Right lobe of liver (tissue), 6 donors: ENCODE data around the gene SH3D21. TPM values are rescaled to one million over a fixed set of nuclear protein-coding genes. Genes with fewer than 3 reads are reported as not detected.

Experiments used
- ATAC-seq, 4 donors: fragments of 200-7000 bp; cut with Tn5 transposase; one replicate each; pipeline ENCODE4 v1.9.1; 2020; ENCODE audit warnings: mild to moderate bottlenecking in 4 of 4, moderate library complexity in 4 of 4
- DNase-seq, 3 donors: peaks; one replicate each; pipeline ENCODE4 v3.0.0-alpha.2; 2020
- H3K27ac ChIP-seq, 3 donors: fragments of 200-600 bp; one replicate each; pipeline ENCODE4 v1.8.0; 2022
- H3K27me3 ChIP-seq, 2 donors: fragments of 200-600 bp; one replicate each; pipeline ENCODE4 v1.8.0; 2022
- H3K36me3 ChIP-seq, 4 donors: fragments of 200-600 bp; sonication (generic) in 1 of 4; one replicate each; pipeline versions ENCODE4 v1.5.1 to v1.8.0; 2017 to 2022; ENCODE audit warnings: control low read depth in 1 of 4
- H3K4me1 ChIP-seq, 4 donors: fragments of 200-600 bp; sonication (generic) in 1 of 4; one replicate each; pipeline versions ENCODE4 v1.5.1 to v1.8.0; 2017 to 2022; ENCODE audit warnings: control low read depth in 1 of 4
- H3K4me3 ChIP-seq, 3 donors: fragments of 200-600 bp; one replicate each; pipeline ENCODE4 v1.8.0; 2022
- H3K9me3 ChIP-seq, 4 donors: fragments of 200-600 bp; sonication (generic) in 1 of 4; one replicate each; pipeline versions ENCODE4 v1.5.1 to v1.8.0; 2017 to 2022; ENCODE audit warnings: control low read depth in 1 of 4
- POLR2A ChIP-seq: fragments of 450-650 bp; IDR thresholded peaks from one replicate; pipeline ENCODE4 v1.6.1; 2017; ENCODE audit warnings: antibody characterized with exemption, mild to moderate bottlenecking
- WGBS: methylation state at CpG from one replicate; pipeline ENCODE4 v1.1.6; 2018; ENCODE audit warnings: low coverage, low lambda C conversion rate; ENCODE audit not compliant: insufficient coverage; ENCODE audit errors: missing lambda C conversion rate; 5-methylcytosine and 5-hydroxymethylcytosine counted together
- intact Hi-C, 2 donors: fragments of 100-400 bp; cut with DNase I; formaldehyde crosslinking; loops; one replicate each; pipeline versions ENCODE4 v1.11.2 to v1.14.1; 2022
- total RNA-seq, 6 experiments: library from RNA; depleted of rRNA in 2 of 6; stranded (reverse); fragments of >200 nt in 2 of 6; fragmentation: NEBNext Ultra II Directional in 3 of 6; extraction: Animal tissue kit (Norgen Biotek cat#: 25700) in 3 of 6; gene quantifications; one replicate each; pipeline versions ENCODE4 v1.1.0 to v1.2.4, GENCODE V29; 2016 to 2023
- TF ChIP-seq, protein P1 (sequence below), 4 donors: fragments of 200-600 bp in 3 of 4; fragments of 450-650 bp in 1 of 4; IDR thresholded peaks; one replicate each; pipeline versions ENCODE4 v1.5.1 to v1.8.0; 2016 to 2022; ENCODE audit warnings: antibody characterized with exemption in 4 of 4, mild to moderate bottlenecking in 2 of 4
- donor health status: DM: no; HTN: yes; CAD: no.
- donor health status: DM: no; HTN: no; CAD: no.
- donor health status: DM: no; HTN: no; CAD: no.
- donor health status: DM: no; HTN: yes; CAD: no.
- donor health status: DM: no; HTN: yes; CAD: no.

Gene SH3D21
- total RNA-seq, 6 experiments from 2014 or later = 0.50 to 5.1 (median 1.2) TPM

DNA sequence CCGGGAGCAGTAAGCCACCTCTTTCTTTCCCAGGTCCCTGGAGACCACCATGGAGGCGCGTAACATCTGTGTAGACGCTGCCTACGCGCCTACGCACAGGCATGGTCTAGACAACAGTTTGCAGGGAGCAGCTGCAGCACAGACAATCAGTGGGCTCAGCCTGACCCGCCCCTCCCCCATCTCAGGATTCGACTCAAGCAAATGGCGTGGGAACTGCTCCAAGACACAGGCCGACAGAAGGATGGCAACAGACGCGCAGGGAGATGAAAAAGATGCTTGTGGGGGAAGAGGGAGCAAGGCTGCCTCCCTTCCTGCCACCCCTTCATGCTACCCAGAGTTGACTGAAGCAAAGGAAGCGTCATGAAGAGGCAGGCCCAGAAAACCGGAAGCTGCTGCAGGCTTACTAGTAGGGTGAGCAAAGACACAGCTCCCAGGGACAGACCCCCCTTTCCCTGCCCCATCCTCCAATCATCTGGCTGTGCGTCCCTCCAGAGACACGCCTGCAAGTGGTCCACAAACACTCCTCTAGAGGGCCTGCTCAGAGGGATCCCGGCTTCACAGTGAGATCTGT is 60.0 kb downstream of the SH3D21 start:
- 58% methylated on average over 15 of the region's 18 CpGs for WGBS
- peaks cover 0 to 25% (median 7%) of the 10 kb centered on the region in 4 donors for H3K36me3 ChIP-seq
- H3K4me1 ChIP-seq = peaks cover 0 to 7% (median 0%) of the 10 kb centered on the region in 4 donors
- H3K27ac ChIP-seq = peak overlapping the region; percentile 27 to 42 (median 41)
- no peaks in the 10 kb centered on the region for H3K27me3 ChIP-seq
- peak; percentile 16 to 57 (median 42) for ATAC-seq
- DNase-seq = peak in 1 of 3 donors; percentile 36
- intact Hi-C loops = no loop called here
- no peaks in the 10 kb centered on the region for H3K9me3 ChIP-seq
- H3K4me3 ChIP-seq = no peak overlapping the region
- TF ChIP-seq, protein P1, sequence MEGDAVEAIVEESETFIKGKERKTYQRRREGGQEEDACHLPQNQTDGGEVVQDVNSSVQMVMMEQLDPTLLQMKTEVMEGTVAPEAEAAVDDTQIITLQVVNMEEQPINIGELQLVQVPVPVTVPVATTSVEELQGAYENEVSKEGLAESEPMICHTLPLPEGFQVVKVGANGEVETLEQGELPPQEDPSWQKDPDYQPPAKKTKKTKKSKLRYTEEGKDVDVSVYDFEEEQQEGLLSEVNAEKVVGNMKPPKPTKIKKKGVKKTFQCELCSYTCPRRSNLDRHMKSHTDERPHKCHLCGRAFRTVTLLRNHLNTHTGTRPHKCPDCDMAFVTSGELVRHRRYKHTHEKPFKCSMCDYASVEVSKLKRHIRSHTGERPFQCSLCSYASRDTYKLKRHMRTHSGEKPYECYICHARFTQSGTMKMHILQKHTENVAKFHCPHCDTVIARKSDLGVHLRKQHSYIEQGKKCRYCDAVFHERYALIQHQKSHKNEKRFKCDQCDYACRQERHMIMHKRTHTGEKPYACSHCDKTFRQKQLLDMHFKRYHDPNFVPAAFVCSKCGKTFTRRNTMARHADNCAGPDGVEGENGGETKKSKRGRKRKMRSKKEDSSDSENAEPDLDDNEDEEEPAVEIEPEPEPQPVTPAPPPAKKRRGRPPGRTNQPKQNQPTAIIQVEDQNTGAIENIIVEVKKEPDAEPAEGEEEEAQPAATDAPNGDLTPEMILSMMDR (IDR thresholded peaks at IDR 0.05) = no peak
- TF ChIP-seq POLR2A = no peak

DNA sequence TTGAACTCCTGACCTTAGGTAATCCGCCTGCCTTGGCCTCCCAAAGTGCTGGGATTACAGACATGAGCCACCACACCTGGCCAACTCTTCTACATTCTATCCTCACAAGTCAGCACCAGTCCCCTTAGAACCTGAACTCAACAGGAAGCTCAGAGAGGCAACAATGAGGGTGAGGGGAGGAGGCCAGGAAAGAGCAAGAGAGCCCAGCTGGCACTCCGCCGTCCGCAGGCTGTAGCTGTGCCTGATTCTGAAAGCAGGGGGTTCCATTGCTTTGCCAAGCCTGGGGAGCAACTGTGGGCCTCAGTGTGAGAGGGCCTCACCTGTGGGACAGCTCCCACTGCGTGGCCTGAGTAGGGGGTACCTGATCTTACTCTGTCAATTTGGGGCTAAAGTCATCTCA is 60.9 kb downstream of the SH3D21 start:
- ATAC-seq (no peak), DNase-seq (no peak)
- intact Hi-C loops = no loop called here
- Histone ChIP-seq H3K4me1 (peaks cover 0 to 16% (median 0%) of the 10 kb centered on the region in 4 donors), H3K9me3 (no peaks in the 10 kb centered on the region), H3K36me3 (peaks cover 0 to 23% (median 3%) of the 10 kb centered on the region in 4 donors), H3K27me3 (no peaks in the 10 kb centered on the region), H3K27ac (no peak overlapping the region), H3K4me3 (no peak overlapping the region)
- WGBS = 50% methylated on average over 1 of the region's 5 CpGs
- TF ChIP-seq, protein P1 (IDR thresholded peaks at IDR 0.05) = no peak
- TF ChIP-seq POLR2A = no peak

DNA sequence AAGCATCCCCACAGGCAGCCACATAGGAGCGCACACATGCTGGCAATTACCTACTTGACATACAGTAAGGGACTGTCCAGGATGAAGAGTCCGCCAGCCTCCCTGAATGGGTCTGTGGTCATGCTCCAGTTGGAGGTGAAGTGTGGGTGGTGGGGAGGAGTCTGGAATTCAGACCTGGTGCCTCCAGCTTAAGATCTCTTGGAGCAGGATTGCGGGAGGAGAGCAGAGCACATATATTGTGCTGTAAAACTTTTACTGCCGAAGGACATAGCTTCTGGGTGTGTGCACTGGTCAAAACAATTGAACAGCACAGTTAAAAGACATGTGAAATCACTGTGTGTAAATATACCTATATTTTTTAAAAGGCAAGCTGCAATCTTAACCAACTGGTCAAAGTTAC is 61.6 kb downstream of the SH3D21 start:
- DNase-seq (no peak), ATAC-seq (no peak)
- 96% methylated on average over 3 of the region's 4 CpGs for WGBS
- H3K36me3 ChIP-seq = peaks cover 0 to 16% (median 0%) of the 10 kb centered on the region in 4 donors
- H3K9me3 ChIP-seq = no peaks in the 10 kb centered on the region
- intact Hi-C loops = no loop called here
- H3K27ac ChIP-seq = no peak overlapping the region
- H3K4me3 ChIP-seq = no peak overlapping the region
- peaks cover 0 to 20% (median 1%) of the 10 kb centered on the region in 4 donors for H3K4me1 ChIP-seq
- H3K27me3 ChIP-seq = no peaks in the 10 kb centered on the region
- TF ChIP-seq POLR2A = no peak
- TF ChIP-seq, protein P1 (IDR thresholded peaks at IDR 0.05) = no peak

DNA sequence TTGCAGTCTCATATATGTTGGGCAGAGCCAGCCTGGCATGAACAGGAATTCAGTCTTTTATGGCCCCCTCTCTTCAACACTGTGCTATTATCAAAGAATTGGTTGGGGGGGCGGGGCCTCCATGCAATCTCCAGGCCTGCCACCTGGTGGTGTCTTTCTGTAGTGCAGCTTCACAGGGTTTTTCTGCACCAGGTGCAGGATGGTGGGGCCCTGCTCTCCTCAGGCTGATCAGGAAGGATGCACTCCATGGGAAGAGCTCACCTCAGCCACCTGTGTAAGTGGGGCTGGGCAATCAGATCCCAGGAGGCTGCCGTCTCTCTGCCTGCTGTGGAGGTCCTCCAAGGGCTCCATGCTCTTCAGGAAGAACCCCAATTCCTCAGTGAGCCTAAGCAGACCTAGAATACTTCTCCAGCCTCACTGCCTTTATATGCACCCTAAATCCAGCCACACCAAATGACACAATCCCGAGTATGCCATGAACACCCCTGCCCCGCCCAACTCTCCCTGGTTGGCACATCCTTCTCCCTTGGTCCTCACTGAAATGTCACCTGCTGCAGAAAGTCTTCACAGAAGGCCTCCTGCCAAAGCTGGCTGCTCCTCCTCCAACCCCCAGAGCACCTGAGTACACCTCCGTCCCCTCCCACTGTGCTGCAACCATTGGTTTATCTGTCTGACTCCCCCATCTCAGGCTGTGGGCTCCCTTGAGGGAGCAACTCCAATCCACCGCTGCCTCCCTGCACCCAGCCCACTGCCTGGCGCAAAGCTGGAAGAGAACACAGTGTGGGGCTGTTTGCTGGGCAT is 63.1 kb downstream of the SH3D21 start:
- peaks cover 0 to 11% (median 0%) of the 10 kb centered on the region in 4 donors for H3K36me3 ChIP-seq
- ATAC-seq (peak; percentile 60 to 77 (median 74)), DNase-seq (peak in 2 of 3 donors; percentile 65 to 76)
- TF ChIP-seq POLR2A = no peak
- TF ChIP-seq, protein P1 (IDR thresholded peaks at IDR 0.05) = peak; percentile 89 to 95 (median 94)
- no peaks in the 10 kb centered on the region for H3K9me3 ChIP-seq
- H3K4me1 ChIP-seq = peaks cover 0 to 34% (median 15%) of the 10 kb centered on the region in 4 donors
- H3K4me3 ChIP-seq = no peak overlapping the region
- 58% methylated on average over 5 of the region's 7 CpGs for WGBS
- H3K27me3 ChIP-seq = no peaks in the 10 kb centered on the region
- no peak overlapping the region for H3K27ac ChIP-seq
- intact Hi-C loops = no loop called here

Other genes starting within 250 kb of the SH3D21 start
- not detected for gene TEKT2, start 222.3 kb upstream of the SH3D21 start, total RNA-seq
- 10 to 100 TPM in 3 of 6 experiments, 1 to 10 TPM in 3; 9.1 to 30.7 (median 14.9) TPM for gene ADPRS, start 217.5 kb upstream of the SH3D21 start, total RNA-seq
- under 1 TPM; 0.18 to 0.74 (median 0.52) TPM for gene COL8A2, start 181.1 kb upstream of the SH3D21 start, total RNA-seq
- gene TRAPPC3, start 156.9 kb upstream of the SH3D21 start, total RNA-seq = 10 to 100 TPM; 26.0 to 52.4 (median 30.9) TPM
- 10 to 100 TPM; 10.2 to 28.2 (median 15.8) TPM for gene MAP7D1, start 150.2 kb upstream of the SH3D21 start, total RNA-seq
- 10 to 100 TPM; 33.7 to 53.6 (median 40.7) TPM for gene THRAP3, start 81.9 kb upstream of the SH3D21 start, total RNA-seq
- 10 to 100 TPM in 2 of 6 experiments, 1 to 10 TPM in 4; 3.2 to 20.6 (median 5.1) TPM for gene EVA1B, start 17.3 kb downstream of the SH3D21 start, total RNA-seq
- gene STK40, start 79.6 kb downstream of the SH3D21 start, total RNA-seq = 10 to 100 TPM; 22.7 to 45.5 (median 29.0) TPM
- 10 to 100 TPM; 15.2 to 42.0 (median 22.3) TPM for gene LSM10, start 91.5 kb downstream of the SH3D21 start, total RNA-seq
- 1 to 10 TPM in 5 of 6 experiments, under 1 TPM in 1; 0.40 to 4.9 (median 1.7) TPM for gene OSCP1, start 144.1 kb downstream of the SH3D21 start, total RNA-seq
- 10 to 100 TPM; 44.9 to 63.6 (median 55.1) TPM for gene MRPS15, start 158.0 kb downstream of the SH3D21 start, total RNA-seq
- 10 to 100 TPM in 3 of 6 experiments, 1 to 10 TPM in 3; 4.1 to 14.0 (median 9.5) TPM for gene CSF3R, start 176.5 kb downstream of the SH3D21 start, total RNA-seq